ENCODE measurements around the gene ACAP3.

Gene ACAP3

DNA sequence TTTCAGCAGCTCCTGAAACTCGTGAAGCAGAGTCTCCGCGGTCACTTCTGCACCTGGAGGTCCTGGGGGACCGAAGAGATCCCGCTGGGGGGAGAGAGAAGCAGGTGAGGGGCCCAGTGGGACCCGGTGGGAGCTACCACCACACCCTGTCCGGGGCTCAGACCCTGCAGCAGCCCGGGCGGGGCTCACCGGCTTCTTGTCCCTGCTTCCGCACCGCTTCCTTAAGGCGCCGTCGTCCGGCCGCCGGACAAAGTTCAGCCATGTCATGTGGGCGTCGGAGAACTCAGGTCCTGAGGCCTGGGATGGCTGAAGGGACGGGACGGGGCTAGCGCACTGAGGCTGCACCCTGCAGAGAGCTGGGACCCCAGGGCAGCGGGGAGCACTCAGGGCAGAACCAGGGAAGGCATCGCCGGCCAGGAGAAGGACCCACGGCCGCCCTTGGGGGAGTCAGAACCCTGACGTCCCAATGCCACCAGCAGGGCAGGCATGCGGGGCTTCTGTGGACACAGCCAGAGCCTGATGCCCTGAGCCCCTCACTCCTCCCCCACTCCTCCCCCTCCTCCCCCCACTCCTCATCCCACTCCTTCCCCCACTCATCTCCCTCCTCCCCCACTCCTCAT, 63.4 kb downstream of the ACAP3 start:
- ATAC-seq = no peak
- no peak for DNase-seq

DNA sequence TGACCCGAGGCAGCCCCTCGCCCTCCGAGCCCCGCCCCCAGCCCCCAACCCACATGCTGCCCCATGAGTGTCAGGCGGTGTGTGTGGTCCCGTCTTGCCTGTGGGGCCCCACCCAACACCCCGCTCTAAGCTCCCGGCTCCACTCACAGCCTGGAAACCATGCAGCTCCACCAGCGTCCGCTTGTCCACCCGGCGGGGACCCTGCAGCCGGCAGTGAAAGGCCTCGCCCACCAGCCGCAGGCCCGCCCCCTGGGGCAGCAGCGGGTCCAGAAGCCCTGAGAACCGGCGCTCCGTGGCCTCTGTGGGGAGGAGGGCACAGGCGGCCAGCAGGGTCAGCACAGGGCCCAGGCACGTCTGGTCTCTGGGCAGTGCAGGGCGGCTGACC, 63.9 kb downstream of the ACAP3 start:
- ATAC-seq = no peak

DNA sequence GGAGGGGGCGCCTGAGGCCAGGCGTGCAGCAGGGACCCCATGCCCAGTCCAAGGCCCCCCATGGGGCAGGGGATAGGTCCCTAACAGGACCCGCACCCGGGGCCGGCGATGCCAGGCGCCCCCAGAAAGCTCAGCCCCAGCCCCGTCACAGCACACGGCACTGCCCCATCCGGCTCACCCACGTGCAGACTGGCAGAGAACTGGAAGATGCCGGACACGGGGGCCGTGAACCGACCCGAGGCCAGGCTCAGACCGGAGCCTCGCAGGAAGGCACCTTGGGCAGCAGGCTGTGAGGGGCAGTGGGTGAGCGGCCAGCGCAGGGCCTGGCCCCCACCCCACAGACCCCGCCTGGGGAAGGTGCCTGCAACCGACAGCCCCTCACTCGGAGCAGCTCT, 64.5 kb downstream of the ACAP3 start:
- ATAC-seq (no peak), DNase-seq (no peak)

More for the DNA sequence above, 63.9 kb downstream of the ACAP3 start:
- DNase-seq = no peak

DNA sequence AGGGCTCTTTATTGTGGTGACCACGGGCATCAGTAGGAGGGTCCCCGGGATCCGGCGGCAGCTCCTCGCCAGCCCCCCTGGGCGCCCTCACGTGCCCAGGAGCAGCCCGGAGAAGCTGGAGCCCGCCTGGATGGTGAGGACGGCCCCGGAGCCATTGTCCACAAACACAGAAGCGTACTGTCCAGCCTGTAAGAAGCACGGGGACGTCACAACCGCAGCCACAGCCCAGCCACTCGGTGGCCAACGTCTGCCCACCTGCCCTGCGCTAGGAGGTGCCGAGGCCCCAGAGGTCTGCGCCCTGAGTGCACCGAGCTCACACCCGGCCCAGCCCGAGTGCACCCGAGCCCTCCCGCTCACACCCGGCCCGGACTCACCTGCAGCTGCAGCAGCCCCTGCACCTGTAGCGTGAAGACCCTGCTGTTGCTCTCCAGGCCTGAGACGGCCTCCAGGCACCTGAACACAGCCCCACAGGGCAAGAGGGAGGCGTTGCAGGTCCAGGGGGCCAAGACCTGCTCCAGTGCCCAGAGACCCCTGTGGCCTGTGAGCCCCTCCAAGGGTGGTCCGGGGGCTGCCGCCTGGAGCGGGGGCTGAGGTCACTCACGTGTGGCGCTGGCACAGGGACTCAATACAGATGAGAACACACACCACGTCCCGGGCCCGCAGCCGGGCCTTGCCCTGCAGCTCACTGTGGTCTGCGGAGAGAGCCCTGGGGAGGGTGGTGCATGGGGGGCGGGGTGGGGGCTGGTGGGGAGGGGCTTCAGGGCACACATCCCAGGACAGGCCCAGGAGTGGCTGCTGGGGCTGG, 65.1 kb downstream of the ACAP3 start:
- DNase-seq (no peak), ATAC-seq (no peak)

Measured in stimulated activated naive CD8-positive, alpha-beta T cell treated with anti-CD3 and anti-CD28 coated beads, Interleukin-15, Interleukin-2, amounts not matched to agents 100 U/mL and 50 U/mL, for 24 hours (primary cell).